K562 (cell line): Measurements from ENCODE around the gene LENEP. TPM values are rescaled to one million over a fixed set of nuclear protein-coding genes. Genes with fewer than 3 reads are reported as not detected.

Source experiments
- BRCA1 ChIP-seq, 2 experiments: fragments of 450-650 bp in 1 of 2; sonication (generic) in 1 of 2; formaldehyde crosslinking in 1 of 2; IDR thresholded peaks; 2 replicates each; pipeline versions ENCODE4 v1.5.0 to v1.6.1; 2017 to 2020; ENCODE audit warnings: mild to moderate bottlenecking in 1 of 2, missing genetic modification reagents in 1 of 2
- CCNT2 ChIP-seq: IDR thresholded peaks from 2 replicates; pipeline ENCODE4 v1.6.1; 2011; ENCODE audit warnings: borderline replicate concordance, low read depth, mild to moderate bottlenecking, moderate library complexity, mixed read lengths, low read length; ENCODE audit not compliant: insufficient read length; ENCODE audit errors: extremely low read depth
- ETV6 ChIP-seq, 3 experiments: fragments of 150-350 bp in 1 of 3; sonication (generic) in 1 of 3; formaldehyde crosslinking in 1 of 3; IDR thresholded peaks; 2 replicates each; pipeline versions ENCODE4 v1.6.1 to v1.8.0; 2014 to 2022; ENCODE audit warnings: borderline replicate concordance in 2 of 3, low read depth in 2 of 3, antibody characterized with exemption in 1 of 3, low read length in 1 of 3, mild to moderate bottlenecking in 1 of 3, missing genetic modification reagents in 1 of 3
- HDAC2 ChIP-seq: fragments of 450-650 bp; IDR thresholded peaks from 2 replicates; pipeline ENCODE4 v1.6.1; 2016; ENCODE audit warnings: mild to moderate bottlenecking
- MYC ChIP-seq, 2 experiments: fragments of 250-450 bp in 1 of 2; sonication (Bioruptor Pico) in 1 of 2; IDR thresholded peaks; 2 replicates each; pipeline versions ENCODE4 v1.5.1 to v1.6.1; 2012 to 2021; ENCODE audit warnings: low read depth in 2 of 2, borderline replicate concordance in 1 of 2, improper control_type of control experiment in 1 of 2, low read length in 1 of 2, mild to moderate bottlenecking in 1 of 2, moderate library complexity in 1 of 2
- NCOA6 ChIP-seq: fragments of 450-650 bp; IDR thresholded peaks from 2 replicates; pipeline ENCODE4 v1.6.1; 2017; ENCODE audit warnings: mild to moderate bottlenecking
- NRF1 ChIP-seq, 2 experiments: fragments of 450-650 bp; IDR thresholded peaks in 1 of 2; conservative IDR thresholded peaks in 1 of 2; 2 replicates each; pipeline ENCODE4 v1.6.1; 2014; ENCODE audit warnings: mild to moderate bottlenecking in 2 of 2
- RFX1 ChIP-seq: fragments of 450-650 bp; IDR thresholded peaks from 2 replicates; pipeline ENCODE4 v1.6.1; 2016; ENCODE audit warnings: mild to moderate bottlenecking, moderate library complexity
- YBX1 ChIP-seq: fragments of 450-650 bp; IDR thresholded peaks from 2 replicates; pipeline ENCODE4 v1.7.1; 2016; ENCODE audit warnings: mild to moderate bottlenecking
- ZNF3 ChIP-seq: fragments of 250-450 bp; sonication (Bioruptor Pico); IDR thresholded peaks from 2 replicates; pipeline ENCODE4 v1.5.0; 2021; ENCODE audit warnings: mild to moderate bottlenecking, moderate library complexity
- ZNF561 ChIP-seq: fragments of 450-650 bp; formaldehyde crosslinking; conservative IDR thresholded peaks from 2 replicates; pipeline ENCODE4 v1.4.0; 2020; ENCODE audit warnings: mild to moderate bottlenecking, moderate library complexity
- polyA plus RNA-seq, 8 experiments: library from polyadenylated mRNA; depleted of rRNA in 4 of 8; stranded (reverse) in 5 of 8; unstranded in 3 of 8; fragments of >200 nt; fragmentation: Nextera tagmentation in 2 of 8; fragmentation: Illumina TruSeq in 1 of 8; extraction: Ambion mirVana in 2 of 8; extraction: Trizol in 1 of 8; gene quantifications; 2 replicates each; pipeline versions ENCODE4 v1.2.1 to v1.2.3, GENCODE V29; 2011 to 2014; ENCODE audit warnings: inconsistent platforms in 1 of 8, missing spikeins in 1 of 8
- total RNA-seq, 7 experiments: library from RNA; depleted of rRNA in 6 of 7; stranded (reverse); fragments of >200 nt in 6 of 7; fragmentation: Illumina TruSeq in 2 of 7; extraction: Trizol in 2 of 7; gene quantifications; 2 replicates each; pipeline versions ENCODE4 v1.2.1 to v1.2.3, GENCODE V29; 2011 to 2021; ENCODE audit warnings: low replicate concordance in 1 of 7
- TF ChIP-seq, protein P1 (sequence below): fragments of 450-650 bp; IDR thresholded peaks from 2 replicates; pipeline ENCODE4 v1.6.1; 2016; ENCODE audit warnings: low read depth
- TF ChIP-seq, protein P2 (sequence below): fragments of 250-450 bp; sonication (Bioruptor Pico); IDR thresholded peaks from 2 replicates; pipeline ENCODE4 v1.5.0; 2020; ENCODE audit warnings: mild to moderate bottlenecking, borderline replicate concordance
- TF ChIP-seq, protein P3 (sequence below): sonication (generic); IDR thresholded peaks from 2 replicates; pipeline ENCODE4 v1.6.1; 2016

LENEP gene
- total and polyA plus RNA-seq, 9 of the 15 experiments (the other 6 are each of a cell fraction or from before 2014, with no cell fraction given), result 0.23 to 0.87 (median 0.67) TPM; not detected in 5

DNA sequence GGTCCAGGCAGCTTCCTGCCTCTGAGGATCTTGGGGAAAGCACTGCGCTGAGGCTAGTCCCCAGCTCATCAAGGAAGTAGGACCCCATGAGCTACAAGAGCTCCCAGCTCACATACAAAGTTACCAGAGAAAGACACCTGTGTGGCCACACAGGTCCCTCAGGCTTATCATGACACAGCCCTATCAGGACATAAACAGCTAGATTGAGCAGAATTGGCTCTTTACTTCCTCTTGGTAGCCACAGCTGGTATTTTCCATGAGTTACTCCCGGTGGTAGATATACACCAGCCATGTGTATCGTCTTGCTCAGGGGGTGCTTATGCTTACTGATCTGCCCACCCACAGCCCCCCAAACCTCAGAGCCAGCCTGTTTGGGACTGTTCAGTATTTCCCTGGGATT is 1.2 kb downstream of the LENEP start (continued):
- TF ChIP-seq, protein P1, sequence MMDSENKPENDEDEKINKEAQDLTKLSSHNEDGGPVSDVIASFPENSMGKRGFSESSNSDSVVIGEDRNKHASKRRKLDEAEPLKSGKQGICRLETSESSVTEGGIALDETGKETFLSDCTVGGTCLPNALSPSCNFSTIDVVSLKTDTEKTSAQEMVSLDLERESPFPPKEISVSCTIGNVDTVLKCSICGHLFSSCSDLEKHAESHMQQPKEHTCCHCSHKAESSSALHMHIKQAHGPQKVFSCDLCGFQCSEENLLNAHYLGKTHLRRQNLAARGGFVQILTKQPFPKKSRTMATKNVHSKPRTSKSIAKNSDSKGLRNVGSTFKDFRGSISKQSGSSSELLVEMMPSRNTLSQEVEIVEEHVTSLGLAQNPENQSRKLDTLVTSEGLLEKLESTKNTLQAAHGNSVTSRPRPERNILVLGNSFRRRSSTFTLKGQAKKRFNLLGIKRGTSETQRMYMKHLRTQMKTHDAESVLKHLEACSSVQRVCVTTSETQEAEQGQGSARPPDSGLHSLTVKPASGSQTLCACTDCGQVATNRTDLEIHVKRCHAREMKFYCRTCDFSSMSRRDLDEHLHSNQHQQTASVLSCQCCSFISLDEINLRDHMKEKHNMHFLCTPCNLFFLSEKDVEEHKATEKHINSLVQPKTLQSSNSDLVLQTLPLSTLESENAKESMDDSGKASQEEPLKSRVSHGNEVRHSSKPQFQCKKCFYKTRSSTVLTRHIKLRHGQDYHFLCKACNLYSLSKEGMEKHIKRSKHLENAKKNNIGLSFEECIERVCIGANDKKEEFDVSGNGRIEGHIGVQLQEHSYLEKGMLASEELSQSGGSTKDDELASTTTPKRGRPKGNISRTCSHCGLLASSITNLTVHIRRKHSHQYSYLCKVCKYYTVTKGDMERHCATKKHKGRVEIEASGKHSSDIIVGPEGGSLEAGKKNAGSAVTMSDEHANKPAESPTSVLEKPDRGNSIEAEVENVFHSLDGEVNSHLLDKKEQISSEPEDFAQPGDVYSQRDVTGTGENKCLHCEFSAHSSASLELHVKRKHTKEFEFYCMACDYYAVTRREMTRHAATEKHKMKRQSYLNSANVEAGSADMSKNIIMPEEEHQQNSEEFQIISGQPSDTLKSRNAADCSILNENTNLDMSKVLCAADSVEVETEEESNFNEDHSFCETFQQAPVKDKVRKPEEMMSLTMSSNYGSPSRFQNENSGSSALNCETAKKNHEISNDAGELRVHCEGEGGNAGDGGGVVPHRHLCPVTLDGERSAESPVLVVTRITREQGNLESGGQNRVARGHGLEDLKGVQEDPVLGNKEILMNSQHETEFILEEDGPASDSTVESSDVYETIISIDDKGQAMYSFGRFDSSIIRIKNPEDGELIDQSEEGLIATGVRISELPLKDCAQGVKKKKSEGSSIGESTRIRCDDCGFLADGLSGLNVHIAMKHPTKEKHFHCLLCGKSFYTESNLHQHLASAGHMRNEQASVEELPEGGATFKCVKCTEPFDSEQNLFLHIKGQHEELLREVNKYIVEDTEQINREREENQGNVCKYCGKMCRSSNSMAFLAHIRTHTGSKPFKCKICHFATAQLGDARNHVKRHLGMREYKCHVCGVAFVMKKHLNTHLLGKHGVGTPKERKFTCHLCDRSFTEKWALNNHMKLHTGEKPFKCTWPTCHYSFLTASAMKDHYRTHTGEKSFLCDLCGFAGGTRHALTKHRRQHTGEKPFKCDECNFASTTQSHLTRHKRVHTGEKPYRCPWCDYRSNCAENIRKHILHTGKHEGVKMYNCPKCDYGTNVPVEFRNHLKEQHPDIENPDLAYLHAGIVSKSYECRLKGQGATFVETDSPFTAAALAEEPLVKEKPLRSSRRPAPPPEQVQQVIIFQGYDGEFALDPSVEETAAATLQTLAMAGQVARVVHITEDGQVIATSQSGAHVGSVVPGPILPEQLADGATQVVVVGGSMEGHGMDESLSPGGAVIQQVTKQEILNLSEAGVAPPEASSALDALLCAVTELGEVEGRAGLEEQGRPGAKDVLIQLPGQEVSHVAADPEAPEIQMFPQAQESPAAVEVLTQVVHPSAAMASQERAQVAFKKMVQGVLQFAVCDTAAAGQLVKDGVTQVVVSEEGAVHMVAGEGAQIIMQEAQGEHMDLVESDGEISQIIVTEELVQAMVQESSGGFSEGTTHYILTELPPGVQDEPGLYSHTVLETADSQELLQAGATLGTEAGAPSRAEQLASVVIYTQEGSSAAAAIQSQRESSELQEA, result no peak
- TF ChIP-seq, protein P2, sequence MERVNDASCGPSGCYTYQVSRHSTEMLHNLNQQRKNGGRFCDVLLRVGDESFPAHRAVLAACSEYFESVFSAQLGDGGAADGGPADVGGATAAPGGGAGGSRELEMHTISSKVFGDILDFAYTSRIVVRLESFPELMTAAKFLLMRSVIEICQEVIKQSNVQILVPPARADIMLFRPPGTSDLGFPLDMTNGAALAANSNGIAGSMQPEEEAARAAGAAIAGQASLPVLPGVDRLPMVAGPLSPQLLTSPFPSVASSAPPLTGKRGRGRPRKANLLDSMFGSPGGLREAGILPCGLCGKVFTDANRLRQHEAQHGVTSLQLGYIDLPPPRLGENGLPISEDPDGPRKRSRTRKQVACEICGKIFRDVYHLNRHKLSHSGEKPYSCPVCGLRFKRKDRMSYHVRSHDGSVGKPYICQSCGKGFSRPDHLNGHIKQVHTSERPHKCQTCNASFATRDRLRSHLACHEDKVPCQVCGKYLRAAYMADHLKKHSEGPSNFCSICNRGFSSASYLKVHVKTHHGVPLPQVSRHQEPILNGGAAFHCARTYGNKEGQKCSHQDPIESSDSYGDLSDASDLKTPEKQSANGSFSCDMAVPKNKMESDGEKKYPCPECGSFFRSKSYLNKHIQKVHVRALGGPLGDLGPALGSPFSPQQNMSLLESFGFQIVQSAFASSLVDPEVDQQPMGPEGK (CRISPR knock-in tag), result no peak
- TF ChIP-seq ZNF561 (CRISPR knock-in tag) (no peak), HDAC2 (no peak), MYC (IDR thresholded peaks at IDR 0.05; ENCODE audit: low read depth, low read length) (0 out of 2 replicates have a peak, but pooled peaks have one; percentile 9), MYC (CRISPR knock-in tag; IDR thresholded peaks at IDR 0.05; ENCODE audit: borderline replicate concordance, low read depth) (no peak), YBX1 (no peak), BRCA1 (IDR thresholded peaks at IDR 0.05) (no peak), BRCA1 (CRISPR knock-in tag; IDR thresholded peaks at IDR 0.05) (no peak), ZNF3 (CRISPR knock-in tag) (no peak), ETV6 (IDR thresholded peaks at IDR 0.05; ENCODE audit: borderline replicate concordance in 1 of 2, low read depth in 2 of 2, low read length in 1 of 2) (no peak), ETV6 (CRISPR knock-in tag; IDR thresholded peaks at IDR 0.05; ENCODE audit: borderline replicate concordance) (no peak), CCNT2 (no peak), NRF1 (conservative IDR thresholded peaks at IDR 0.05 in 1 of 2, IDR thresholded peaks at IDR 0.05 in 1 of 2) (no peak), RFX1 (no peak), NCOA6 (no peak)
- TF ChIP-seq, protein P3, sequence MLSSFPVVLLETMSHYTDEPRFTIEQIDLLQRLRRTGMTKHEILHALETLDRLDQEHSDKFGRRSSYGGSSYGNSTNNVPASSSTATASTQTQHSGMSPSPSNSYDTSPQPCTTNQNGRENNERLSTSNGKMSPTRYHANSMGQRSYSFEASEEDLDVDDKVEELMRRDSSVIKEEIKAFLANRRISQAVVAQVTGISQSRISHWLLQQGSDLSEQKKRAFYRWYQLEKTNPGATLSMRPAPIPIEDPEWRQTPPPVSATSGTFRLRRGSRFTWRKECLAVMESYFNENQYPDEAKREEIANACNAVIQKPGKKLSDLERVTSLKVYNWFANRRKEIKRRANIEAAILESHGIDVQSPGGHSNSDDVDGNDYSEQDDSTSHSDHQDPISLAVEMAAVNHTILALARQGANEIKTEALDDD, result no peak; the same call in 1 of the 2 replicates
